HL-60/S4 (cell line): ENCODE measurements around the gene SRGAP3.

Experiments used
- in situ Hi-C: fragments of 300-500 bp; cut with MboI; formaldehyde crosslinking; loops from 2 replicates; pipeline ENCODE4 v1.14.3; 2022; ENCODE audit warnings: low sequenced_read_pairs

Gene SRGAP3

GRCh38 chr3:9180764-9181117 lies 68.7 kb downstream of the SRGAP3 start:
- in situ Hi-C loops = no loop called here

GRCh38 chr3:9179826-9180763 lies 69.4 kb downstream of the SRGAP3 start:
- in situ Hi-C loops = no loop called here

DNA sequence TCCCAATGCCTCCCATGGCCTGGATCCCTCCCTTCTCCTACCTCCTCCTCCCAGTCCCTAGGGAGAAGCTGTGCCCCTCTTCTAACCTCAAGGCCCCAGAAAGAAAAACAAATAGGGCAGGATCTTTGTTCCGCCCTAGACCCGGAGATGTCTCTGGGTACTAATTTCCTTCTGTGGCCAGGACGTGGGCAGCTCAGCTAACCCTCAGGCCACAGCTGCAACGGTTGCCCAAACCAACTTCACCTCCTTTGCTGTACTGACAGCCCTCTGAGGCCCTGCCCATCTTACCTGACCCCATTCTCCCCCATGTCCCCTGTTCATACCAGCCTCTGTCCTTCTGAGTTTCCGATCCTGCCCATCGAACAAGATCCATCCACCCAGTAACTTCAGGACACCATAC lies 70.7 kb downstream of the SRGAP3 start:
- in situ Hi-C loops = no loop called here

DNA sequence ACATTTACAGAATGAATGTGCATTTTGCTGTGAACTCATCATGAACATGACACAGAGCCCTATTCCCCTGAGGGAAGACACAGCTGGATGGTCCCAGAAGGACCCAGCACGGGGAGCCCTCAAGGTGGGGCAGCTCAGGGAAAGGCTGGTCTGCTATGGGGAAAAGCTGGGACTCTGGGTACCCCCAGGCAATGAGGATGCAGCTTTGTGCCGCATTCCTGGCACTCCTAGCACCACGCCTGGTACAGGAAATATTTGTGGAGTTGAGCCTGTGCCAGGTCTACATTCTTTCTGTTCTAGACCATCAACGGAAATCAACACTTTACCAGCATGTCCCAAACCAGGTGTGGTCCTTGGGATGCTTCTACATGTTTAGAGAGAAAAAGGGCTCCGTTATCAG lies 74.0 kb downstream of the SRGAP3 start:
- in situ Hi-C loops = no loop called here

DNA sequence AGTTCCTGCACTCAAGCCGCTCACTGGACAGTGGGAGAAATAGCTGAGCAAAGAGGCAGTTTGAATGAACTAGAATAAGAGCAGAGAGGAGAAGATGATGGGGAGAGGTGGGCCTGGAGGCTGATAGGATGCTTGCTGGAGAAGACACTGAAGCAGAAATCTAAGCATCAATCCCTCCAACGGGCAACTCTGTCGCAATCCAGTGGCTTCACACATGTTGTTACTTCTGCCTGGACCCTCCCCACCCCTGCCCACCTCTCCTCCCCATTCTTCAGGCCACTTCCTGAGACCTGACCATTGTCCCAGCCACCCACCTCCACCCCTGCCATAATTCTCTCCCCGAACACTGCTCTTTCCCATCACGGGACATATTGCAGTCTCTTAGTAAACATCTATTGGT lies 76.0 kb downstream of the SRGAP3 start:
- in situ Hi-C loops = no loop called here

GRCh38 chr3:9172851-9173321 lies 76.6 kb downstream of the SRGAP3 start:
- in situ Hi-C loops = no loop called here

- in situ Hi-C loops = no loop called here
Measured at GRCh38 chr3:9170851-9171160, 78.6 kb downstream of the SRGAP3 start.

GRCh38 chr3:9169956-9170850 lies 79.2 kb downstream of the SRGAP3 start:
- in situ Hi-C loops = no loop called here

DNA sequence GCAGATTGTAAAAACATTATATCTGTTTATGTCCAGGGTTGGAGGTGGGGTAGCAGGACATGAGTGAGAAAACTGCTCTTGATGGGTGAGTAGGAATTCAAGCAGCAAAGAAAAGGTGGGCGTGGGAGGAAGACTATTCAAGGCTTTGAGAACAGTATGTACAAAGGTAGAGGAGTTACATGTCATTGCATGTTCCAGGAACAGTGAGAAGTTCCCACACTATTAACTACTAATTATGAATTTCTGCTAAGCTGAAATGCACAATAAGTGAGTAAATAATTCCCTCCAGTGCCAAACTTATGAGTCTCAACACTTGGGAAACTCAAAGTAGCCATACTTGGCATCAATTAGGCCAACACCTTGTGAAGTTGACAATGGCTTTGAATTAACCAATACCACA lies 80.1 kb downstream of the SRGAP3 start:
- in situ Hi-C loops = no loop called here

DNA sequence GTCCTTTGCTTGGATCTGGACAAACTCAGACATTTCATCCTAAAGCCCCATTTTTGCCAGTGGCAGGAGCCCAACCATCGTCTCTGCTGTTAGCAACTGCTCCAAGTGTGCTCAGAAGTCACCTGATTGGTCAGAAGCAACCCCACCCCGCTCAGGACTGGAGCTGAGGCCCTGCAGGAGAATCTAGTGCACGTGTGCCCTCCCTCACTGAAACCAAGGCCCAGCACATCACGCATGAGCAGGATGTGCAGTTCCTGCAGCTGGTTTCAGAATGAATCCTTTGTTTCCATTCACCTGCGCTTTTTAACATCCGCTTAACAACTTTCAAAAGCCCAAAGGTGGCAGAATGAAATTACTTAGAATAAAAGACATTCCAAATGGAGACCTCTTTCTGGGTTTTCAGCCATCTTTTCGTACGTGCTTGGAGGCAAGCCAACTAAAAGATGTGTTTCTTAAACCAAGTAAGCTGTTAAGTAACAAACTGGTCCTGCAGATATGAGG lies 81.2 kb downstream of the SRGAP3 start:
- in situ Hi-C loops = no loop called here

GRCh38 chr3:9167222-9167621 lies 82.2 kb downstream of the SRGAP3 start:
- in situ Hi-C loops = no loop called here

DNA sequence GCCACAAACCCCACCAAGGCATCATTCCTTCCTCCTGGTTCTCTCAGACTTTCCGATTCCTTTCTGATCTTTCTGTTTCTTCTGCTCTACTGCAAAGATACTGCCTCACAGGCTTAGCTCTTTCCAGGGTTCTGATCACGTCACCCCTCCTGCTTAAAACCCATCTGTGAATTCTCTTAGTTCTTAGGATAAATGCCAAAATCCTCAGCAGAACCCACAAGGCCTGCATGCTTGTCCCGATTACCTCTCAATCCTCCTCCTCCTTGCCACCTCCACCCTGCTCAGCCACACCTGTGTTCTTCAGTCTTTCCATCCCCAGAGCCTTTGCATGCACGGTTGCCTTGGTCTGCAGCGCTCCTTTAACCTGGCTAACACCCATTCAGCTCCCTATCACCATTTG lies 84.0 kb downstream of the SRGAP3 start:
- in situ Hi-C loops = no loop called here

DNA sequence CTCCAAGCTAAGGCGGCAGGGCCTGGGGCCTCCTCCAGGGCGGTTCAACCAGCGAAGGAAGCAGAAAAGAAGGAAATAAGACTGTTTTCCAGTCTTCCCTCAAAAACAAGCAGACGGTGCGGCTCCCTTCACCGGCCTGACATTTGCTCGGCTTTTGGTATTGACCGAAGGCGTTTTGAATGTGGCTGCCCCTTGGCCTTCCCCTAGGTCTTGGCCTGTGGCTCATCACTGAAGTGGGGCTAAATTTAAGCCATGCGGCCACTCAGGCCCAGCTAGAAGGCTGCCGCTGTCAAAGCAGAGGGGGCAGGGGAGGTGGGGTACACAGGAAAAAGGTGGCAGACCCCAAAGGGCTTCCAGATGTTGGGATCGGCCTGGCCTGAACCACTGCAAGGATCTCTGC lies 86.2 kb downstream of the SRGAP3 start:
- in situ Hi-C loops = no loop called here

DNA sequence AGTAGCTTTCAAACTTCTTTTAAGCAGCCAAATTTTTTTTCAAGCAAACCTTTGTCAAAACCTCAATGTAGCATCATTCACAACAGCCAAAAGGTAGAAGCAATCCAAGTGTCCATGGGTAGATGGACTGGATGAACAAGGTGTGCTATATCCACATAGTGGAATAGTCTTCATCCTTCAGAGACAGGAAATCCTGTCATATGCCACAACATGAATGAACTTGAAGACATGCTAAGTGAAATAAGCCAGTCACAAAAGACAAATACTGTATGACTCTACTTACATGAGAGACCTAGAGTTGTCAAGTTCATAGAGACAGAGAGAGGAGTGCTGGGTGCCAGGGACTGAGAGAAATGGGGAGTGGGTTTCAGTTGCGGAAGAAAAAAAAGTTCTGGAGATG lies 87.6 kb downstream of the SRGAP3 start:
- in situ Hi-C loops = no loop called here

- in situ Hi-C loops = no loop called here
Measured at GRCh38 chr3:9161298-9161697, 88.1 kb downstream of the SRGAP3 start.

DNA sequence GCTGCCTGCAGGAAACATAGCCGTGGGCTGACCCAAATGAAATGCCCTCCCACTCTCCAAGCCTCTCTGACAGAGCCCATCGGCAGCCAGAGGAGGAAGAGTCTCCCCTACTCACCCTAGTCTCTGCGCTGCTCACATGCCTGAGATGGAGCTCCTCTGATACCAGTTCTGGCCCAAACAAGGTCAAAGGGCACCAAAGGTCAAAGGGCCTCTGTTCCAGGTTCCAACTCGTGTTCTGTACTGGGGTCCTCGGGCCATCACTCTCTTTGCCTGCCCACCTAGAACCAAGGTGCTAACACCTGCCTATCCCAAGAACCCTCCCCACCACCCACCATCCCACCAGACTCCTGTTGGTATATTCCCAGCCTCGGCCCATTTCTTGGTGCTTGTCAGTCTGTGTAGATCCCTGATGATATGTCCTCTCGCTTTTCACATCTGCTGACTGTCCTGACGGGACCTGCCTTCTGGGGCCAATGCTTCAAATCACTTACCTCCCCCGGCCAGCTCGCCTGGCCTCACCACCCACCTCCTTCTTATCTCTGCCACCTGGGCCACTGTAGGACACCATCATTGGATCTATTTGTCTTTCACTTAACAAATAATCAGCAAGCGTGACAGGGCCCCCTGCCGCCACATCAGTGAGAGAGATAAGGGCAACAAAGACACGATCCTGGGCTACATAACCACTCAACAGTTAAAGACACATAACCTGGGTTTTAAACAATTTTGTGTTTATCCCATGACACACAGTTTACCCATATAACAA lies 90.4 kb downstream of the SRGAP3 start:
- in situ Hi-C loops = no loop called here

GRCh38 chr3:9157651-9158362 lies 91.6 kb downstream of the SRGAP3 start:
- in situ Hi-C loops = no loop called here

DNA sequence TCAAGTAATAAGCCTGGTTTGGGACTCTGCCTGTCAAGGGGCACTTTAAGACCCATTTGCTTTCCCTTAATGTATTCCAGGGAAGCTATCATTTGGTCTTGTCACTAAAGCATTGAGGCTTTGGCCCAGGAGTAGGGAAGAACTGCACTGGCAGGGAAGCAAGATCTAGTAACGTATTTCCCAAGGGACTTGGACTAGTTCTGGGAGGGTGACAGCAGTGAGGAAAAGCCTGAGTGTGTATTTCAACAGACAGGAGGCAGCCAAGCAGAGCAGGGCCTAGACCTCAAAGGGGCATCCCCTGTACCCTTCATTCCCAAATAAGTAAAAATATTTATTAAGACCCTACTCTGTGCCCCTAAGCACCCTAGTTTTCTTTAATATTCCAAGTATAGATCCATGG lies 92.8 kb downstream of the SRGAP3 start:
- in situ Hi-C loops = no loop called here

GRCh38 chr3:9155028-9155427 lies 94.4 kb downstream of the SRGAP3 start:
- in situ Hi-C loops = no loop called here

DNA sequence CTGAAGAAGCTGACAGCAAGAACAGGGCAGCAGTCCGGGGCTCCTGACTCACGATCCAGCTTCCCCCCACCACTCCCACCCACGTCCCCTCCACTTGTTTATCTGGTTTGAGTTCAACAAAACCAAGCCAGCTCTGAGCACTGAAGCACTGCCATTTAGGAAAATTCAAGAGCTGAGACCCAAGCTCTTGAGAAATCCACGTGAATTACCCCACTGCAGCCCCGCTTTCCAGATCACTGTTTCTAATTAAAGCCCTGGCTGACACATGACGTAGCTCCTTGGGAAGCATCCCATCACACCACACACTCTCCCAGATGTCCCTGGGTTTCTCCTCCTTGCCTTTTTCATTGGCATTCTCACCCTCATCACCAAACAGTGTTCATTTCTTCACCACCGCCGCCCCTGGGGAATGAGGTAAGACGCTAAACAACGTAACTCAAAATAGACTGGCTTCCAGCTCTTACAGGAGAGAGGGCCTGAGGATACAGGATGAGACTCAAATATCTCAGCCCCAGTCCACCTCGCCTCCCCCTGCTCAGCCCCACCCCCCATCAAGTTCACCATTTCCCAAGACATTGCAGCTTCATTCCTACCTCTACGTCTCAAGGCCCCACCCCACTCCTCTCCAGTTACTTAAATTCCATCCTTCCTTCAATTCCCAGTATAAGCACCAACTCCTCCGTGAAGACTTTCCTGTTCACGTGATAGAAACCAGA lies 95.4 kb downstream of the SRGAP3 start:
- in situ Hi-C loops = no loop called here
